Left cardiac atrium (tissue), 4 donors: ENCODE data around the gene WDR88. TPM values are rescaled to one million over a fixed set of nuclear protein-coding genes. Genes with fewer than 3 reads are reported as not detected.
A peak's percentile ranks its signal among the peaks of the same experiment; 100 is the strongest.

Source experiments
- ATAC-seq, 2 donors: fragments of 200-7000 bp; cut with Tn5 transposase; one replicate each; pipeline ENCODE4 v1.9.1; 2020; ENCODE audit warnings: mild to moderate bottlenecking in 2 of 2, moderate library complexity in 2 of 2
- DNase-seq: peaks from one replicate; pipeline ENCODE4 v3.0.0-alpha.2; 2020
- intact Hi-C, 2 donors: fragments of 100-400 bp; cut with DNase I; formaldehyde crosslinking; loops; one replicate each; pipeline versions ENCODE4 v1.14.1 to v1.15.1; 2022 to 2023
- total RNA-seq, 2 donors: library from RNA; stranded (reverse); fragmentation: NEBNext Ultra II Directional; extraction: Animal tissue kit (Norgen Biotek cat#: 25700); gene quantifications; one replicate each; pipeline ENCODE4 v1.2.1, GENCODE V29; 2021
- donor health status: DM: no; HTN: yes; CAD: no.
- donor health status: DM: no; HTN: yes; CAD: no; lungs with severe emphysema.
- donor health status: DM: yes; HTN: yes; CAD: no.
- donor health status: Dilated cardiomyopathy.

The WDR88 gene
- total RNA-seq, 2 donors from 2014 or later, result not detected

DNA sequence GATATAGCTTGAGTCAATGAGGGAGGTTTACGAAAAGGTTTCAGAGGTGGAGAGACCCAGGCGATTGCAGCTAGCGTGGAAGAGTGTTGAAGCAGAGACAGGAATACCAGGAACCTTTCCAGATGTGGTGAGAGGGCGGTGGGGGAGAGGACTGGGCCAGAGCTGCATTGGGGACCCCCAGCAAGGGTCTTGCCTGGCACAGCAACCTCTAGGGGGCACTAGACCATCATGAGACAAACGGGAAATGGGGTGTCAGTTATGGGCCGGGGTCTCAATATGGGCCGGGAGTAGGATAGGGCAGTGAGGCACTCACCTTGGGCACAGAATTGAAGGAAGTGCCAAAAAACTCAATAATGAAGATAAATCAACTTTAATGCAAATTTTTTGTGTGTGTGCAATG, 60.1 kb downstream of the WDR88 start:
- DNase-seq (no peak), ATAC-seq (no peak)
- intact Hi-C loops, result no loop called here

DNA sequence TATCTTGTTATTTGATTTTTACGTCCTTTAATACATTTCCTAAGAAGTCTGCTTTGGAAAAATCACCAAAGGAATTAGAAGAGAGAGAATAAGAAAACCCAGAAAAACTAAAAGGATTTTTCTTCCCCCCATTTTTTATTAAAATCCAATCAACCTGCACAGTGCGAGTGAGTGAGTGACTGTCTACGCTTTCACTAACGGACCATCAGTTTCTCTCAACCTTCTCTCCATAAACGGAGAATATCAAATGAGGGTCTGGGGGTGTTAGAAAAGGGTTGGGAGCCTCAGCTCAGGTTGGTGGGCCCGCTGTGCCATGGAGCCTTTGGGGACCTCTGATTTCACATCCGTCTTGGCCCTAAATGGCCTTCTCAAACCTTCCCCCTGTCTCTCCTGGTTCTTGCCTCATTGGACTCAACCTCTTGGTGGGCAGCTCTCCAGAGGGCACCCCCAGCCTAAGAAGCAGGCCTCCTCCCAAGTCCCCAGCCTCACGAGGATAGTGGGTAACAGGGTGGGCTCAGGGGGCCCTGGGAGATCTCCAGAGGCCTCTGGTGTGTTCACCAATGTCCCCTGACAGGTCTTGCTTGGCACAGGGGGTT, 61.5 kb downstream of the WDR88 start:
- no peak for ATAC-seq
- DNase-seq, result no peak

GRCh38 chr19:33193865-33194362, 62.0 kb downstream of the WDR88 start, which contains the start of gene LRP3:
LRP3 (plus strand) TSS chr19:33194330; CDS start chr19:33194786, 456 bp downstream.
- intact Hi-C loops, result no loop called here
- peak; percentile 77 to 78 for ATAC-seq
- DNase-seq, result no peak

More for the DNA sequence above, 61.5 kb downstream of the WDR88 start:
- intact Hi-C loops, result no loop called here

GRCh38 chr19:33194532-33194885, 62.6 kb downstream of the WDR88 start:
- intact Hi-C loops, result no loop called here
- DNase-seq (no peak), ATAC-seq (peak; percentile 36 to 37)

DNA sequence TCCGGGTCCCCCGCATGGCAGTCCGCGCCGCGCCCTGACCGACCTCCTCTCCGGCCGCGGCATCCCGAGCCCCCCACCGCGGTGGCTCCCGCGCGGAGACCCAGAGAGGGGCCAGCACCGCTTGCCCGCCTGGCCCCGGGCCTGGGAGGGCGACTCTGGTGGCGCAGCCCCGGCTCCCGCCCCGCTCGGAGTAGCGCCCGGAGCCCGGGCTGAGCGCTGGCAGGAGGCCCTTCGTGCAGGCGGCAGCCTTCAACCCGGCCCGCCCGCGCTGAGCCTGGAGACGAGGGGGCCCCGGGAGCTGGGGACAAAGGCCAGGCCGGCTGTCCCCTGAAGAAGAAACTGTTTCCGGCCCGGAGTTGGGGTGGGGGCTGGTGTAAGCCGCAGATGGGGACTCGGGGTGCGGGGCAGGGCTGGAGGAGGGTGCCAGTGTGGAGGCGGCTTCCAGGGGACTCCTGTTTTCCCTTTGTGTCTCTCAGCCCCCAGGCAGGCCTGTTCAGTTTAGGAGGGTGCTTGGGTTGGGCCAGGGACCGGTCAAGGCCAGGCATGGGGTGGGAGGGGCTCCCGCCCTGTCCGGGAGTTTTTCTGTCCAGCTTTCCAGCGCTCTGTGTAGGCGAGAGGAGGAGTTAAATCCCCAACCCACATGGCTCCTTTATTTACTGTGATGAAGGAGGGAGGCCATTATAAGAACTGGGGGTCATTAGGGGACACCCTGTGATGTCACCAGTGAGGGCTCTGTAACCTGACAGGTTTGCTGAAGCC, 63.2 kb downstream of the WDR88 start:
- peak; percentile 75 to 82 for ATAC-seq
- intact Hi-C loops, result no loop called here
- peak; percentile 45 for DNase-seq

- intact Hi-C loops, result no loop called here
- DNase-seq, result no peak
- peak in 1 of 2 donors; percentile 5 for ATAC-seq
These were observed 63.9 kb downstream of the WDR88 start for GRCh38 chr19:33195645-33196347.

DNA sequence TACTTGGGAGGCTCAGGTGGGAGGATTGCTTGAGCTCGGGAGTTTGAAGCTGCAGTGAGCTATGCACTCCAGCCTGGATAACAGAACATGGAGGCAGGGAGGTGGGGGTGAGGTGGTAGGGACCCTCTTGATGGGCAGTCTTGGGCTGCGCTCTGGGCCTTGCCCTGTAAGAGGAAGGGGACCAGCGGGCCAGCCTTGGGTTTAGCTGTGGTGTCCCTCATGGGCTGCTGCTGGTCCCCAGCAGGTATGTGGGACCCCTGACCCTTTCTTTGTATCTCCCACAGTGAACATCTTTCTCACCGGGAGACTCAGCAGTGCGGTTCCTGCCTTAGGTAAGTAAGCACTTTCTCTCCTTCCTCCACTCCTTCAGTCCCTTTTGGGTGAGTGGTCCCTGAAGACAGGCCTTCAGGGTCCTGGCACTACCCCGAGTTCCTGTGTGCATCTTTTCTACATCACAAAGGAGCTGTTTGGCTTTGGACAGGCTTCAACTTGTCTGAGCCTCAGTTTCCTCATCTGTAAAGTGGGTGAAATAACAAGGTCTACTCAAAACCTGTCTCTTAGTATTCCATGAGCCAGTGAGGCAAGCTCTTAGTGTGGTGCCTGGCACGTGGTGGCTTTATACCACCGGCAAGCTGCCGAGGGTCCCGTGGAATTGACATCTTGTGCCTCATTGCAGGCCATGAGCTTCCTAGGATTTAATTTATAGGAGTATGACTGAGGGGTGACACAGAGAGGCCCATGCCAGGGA, 64.7 kb downstream of the WDR88 start:
- ATAC-seq (no peak), DNase-seq (no peak)
- intact Hi-C loops, result no loop called here

- no peak for ATAC-seq
- no peak for DNase-seq
- intact Hi-C loops, result no loop called here
These were observed 65.7 kb downstream of the WDR88 start for GRCh38 chr19:33197591-33198000.

DNA sequence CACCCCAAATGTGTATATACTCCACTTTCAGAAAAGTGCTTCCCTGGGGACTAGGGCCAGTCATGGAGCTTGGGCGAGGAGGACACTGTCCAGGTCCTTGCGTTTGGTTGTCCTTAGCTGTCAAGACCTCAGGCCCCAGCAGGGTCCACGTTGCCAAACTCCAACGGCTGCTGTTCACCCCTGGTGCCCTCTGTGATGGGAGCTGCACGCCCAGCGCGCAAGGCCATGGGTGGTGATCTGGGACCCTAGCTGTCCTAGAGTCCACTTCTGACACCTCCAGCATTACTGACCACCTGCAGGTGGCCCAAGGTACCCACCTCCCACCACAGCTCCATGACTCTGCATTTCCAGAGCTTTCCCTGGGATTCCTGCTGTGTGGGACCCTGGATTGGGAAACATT, 66.3 kb downstream of the WDR88 start:
- ATAC-seq, result no peak
- intact Hi-C loops, result no loop called here
- no peak for DNase-seq

DNA sequence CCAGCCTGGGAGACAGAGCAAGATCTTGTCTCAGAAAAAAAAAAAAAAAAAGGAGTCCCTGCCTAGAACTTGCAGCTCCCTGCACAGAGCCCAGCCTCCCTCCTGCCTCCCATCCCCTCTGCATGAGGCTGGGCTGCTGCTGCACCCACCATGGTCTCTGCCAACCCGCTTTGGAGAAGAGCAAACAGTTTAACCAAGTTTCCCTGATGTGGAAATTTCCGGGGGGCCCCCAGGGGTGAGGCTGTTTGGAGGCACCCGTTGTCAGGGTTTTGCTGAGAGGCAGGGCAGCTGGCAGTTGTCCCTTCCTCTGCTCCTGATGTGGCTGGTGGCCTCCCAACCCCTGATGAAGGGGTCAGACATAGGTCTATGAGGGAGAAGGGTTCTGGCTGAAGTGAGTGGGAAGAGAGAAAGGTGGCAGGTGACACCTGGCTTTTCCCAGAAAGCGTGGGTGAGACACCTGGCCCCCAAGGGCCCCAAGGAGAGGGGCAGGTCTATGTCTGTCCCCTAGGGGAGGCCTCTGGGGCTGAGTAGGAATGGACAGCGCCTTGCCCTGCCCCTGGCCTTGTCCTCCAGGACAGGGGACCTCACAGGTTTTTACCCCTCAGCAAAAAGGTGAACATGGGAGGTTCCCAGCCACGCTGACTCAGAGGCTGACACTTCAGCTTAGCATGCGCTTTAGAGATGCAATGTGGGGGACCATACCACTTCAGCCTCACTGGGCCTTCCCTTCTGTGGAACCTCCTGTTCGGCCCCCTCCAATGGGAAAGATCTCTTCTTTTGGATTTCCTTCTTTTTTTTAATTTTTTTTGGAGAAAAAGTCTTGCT, 67.7 kb downstream of the WDR88 start:
- intact Hi-C loops, result no loop called here
- no peak for DNase-seq
- no peak for ATAC-seq

GRCh38 chr19:33201473-33201872, 69.6 kb downstream of the WDR88 start:
- no peak for DNase-seq

DNA sequence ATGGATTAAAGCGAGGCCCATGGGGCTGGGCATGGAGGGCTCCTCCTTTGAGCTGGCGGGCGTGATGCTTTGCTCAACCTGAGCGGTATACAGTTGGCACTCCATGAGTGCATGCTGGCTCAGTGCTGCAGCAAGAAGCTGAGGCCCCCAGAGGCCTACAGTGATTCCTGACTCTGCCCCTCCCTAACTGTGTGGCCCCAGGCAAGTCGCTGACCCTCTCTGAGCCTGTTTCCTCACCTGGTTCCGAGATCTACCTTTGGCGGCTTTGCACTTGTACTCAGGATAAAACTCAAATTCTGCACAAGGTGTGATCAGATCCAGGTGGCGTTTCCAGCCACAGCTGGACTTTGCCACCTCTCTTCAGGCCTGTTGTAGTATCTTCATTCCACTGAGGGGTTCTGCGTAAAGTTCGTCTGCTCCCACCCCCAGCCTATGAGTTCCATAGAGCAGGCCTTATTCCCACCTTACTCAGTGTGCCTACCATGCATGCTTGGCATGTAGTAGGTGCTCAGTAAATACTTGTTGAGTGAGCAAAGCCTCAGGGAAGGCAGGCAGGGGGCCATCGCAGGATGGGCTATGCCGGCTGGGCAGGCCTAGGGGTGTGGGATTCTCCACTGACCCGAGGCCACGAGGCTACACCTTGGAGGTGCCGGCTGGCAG, 70.1 kb downstream of the WDR88 start:
- intact Hi-C loops, result no loop called here
- ATAC-seq (no peak), DNase-seq (no peak)

More at GRCh38 chr19:33201473-33201872, 69.6 kb downstream of the WDR88 start:
- no peak for ATAC-seq
- intact Hi-C loops, result no loop called here

DNA sequence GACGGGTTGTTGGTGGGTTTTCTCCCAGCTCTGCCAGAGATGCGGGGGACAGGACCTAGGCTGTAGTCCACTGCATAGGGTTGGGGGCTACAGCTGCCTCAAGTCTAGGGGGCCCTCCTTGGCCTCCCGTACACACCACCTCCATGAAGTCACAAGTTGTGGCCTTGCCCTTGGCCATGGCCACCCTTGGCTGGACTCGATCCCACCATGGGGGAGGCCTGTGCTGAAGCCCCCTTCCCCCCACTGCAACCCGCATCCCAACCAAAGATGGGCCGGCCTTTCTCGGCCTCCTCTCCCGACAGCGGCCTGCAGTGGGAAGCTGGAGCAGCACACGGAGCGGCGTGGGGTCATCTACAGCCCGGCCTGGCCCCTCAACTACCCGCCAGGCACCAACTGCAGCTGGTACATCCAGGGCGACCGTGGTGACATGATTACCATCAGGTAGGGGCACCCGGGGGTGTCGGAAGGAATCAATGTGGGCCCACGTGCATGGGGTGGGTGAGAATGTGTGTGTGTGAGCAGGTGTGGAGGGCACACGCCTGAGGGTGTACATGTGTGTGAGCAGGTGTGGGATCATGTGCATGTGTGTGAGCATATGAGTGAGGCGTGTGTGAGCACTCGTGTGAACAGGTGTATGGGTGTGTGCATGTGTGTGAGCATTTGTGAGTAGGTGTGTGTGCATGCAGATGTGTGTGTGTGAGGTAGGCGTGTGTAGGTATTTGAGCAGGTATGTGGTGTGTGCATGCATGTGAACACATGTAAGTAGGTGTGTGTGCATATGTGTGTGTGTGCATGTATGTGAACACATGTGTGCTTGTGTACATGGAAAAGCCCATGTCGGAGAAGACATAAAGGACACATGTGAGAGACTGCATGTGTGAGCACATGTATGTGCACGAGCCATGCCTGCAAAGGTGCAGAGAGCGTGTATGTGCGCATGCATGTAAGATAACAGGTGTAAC, 70.9 kb downstream of the WDR88 start:
- no peak for DNase-seq
- intact Hi-C loops, result no loop called here
- no peak for ATAC-seq

DNA sequence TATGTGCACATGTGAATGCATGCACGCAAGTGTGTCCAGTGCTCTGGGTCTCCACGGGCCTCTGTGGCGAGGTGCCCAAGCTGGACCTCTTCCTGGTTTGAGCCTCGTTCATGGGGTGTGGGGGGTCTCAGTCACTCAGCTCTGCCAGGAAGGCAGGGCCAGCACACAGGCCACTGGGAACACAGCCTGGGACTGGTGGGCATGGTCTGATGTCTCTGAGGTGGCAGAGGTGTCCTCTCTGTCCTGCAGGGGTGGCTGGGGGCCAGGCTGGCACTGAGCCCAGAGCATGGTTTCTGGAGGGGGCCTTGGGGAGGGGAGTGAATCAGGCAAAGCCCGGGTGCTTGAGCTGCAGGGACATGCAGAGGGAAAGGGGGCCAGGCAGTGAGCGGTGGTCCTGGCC, 71.6 kb downstream of the WDR88 start:
- ATAC-seq (no peak), DNase-seq (no peak)

GRCh38 chr19:33204136-33204973, 72.4 kb downstream of the WDR88 start:
- no peak for DNase-seq
- intact Hi-C loops, result no loop called here

More for the DNA sequence above, 71.6 kb downstream of the WDR88 start:
- intact Hi-C loops, result no loop called here

DNA sequence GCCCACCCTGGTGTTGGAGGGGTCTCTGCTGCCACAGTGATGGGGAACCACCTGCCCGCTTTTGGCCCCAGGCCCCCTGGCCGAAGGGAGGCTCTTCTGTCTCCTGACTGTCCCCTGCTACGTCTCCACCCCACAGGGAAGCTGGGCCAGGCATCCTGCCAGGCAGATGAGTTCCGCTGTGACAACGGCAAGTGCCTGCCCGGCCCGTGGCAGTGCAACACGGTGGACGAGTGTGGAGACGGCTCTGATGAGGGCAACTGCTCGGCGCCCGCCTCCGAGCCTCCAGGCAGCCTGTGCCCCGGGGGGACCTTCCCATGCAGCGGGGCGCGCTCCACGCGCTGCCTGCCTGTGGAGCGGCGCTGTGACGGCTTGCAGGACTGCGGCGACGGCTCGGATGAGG, 73.2 kb downstream of the WDR88 start:
- ATAC-seq (no peak), DNase-seq (no peak)
- intact Hi-C loops, result no loop called here

More at GRCh38 chr19:33204136-33204973, 72.4 kb downstream of the WDR88 start:
- ATAC-seq, result no peak
